ENCODE measurements around the gene SQSTM1. TPM values are rescaled to one million over a fixed set of nuclear protein-coding genes. Genes with fewer than 3 reads are reported as not detected.
"Not testable (repeated sequence)": the region's sequence is repeated elsewhere in the genome, so short reads cannot be mapped to it uniquely, and the experiment has no call there.

Gene SQSTM1
- total and polyA plus RNA-seq, 10 donors = 105 to 328 (median 276) TPM

DNA sequence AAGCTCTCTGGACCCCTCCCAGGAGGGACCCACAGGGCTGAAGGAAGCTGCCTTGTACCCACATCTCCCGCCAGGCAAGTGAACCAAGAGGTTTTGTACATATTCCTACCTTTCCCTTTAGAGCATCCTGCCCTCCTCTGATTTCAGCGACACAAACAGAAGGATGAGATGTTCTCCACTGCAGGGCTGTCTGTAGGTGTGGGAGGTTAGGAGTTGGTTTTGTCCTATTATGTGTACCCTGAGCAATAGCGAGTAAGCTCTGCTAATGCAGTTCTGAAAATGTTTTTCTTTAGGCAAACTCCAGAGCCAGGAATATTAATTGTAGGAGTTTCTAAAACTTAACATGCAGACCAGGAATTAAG is 13.0 kb downstream of the SQSTM1 start:
- H3K4me1 ChIP-seq = peaks cover 10 to 42% (median 19%) of the 10 kb centered on the region in 6 donors
- no peak for TF ChIP-seq POLR2AphosphoS5 (IDR thresholded peaks at IDR 0.05)
- TF ChIP-seq, protein P1, sequence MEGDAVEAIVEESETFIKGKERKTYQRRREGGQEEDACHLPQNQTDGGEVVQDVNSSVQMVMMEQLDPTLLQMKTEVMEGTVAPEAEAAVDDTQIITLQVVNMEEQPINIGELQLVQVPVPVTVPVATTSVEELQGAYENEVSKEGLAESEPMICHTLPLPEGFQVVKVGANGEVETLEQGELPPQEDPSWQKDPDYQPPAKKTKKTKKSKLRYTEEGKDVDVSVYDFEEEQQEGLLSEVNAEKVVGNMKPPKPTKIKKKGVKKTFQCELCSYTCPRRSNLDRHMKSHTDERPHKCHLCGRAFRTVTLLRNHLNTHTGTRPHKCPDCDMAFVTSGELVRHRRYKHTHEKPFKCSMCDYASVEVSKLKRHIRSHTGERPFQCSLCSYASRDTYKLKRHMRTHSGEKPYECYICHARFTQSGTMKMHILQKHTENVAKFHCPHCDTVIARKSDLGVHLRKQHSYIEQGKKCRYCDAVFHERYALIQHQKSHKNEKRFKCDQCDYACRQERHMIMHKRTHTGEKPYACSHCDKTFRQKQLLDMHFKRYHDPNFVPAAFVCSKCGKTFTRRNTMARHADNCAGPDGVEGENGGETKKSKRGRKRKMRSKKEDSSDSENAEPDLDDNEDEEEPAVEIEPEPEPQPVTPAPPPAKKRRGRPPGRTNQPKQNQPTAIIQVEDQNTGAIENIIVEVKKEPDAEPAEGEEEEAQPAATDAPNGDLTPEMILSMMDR (IDR thresholded peaks at IDR 0.05 in 8 of 11, conservative IDR thresholded peaks at IDR 0.05 in 3 of 11) = no peak
- TF ChIP-seq POLR2A (IDR thresholded peaks at IDR 0.05) = no peak
- intact Hi-C loops (cut with DNase I; ENCODE audit: low total_unique reads) = no loop called here
- H3K9me3 ChIP-seq = no peaks in the 10 kb centered on the region
- H3K27me3 ChIP-seq (replicated peaks in 1 of 7) = no peaks in the 10 kb centered on the region
- peaks cover 15 to 98% (median 90%) of the 10 kb centered on the region in 6 donors for H3K36me3 ChIP-seq
- no peak overlapping the region for H3K4me3 ChIP-seq
- no peak for DNase-seq
- WGBS, 5 donors = 94 to 100% (median 97%) methylated on average over 3 of the region's 3 CpGs
- H3K27ac ChIP-seq = no peak overlapping the region

DNA sequence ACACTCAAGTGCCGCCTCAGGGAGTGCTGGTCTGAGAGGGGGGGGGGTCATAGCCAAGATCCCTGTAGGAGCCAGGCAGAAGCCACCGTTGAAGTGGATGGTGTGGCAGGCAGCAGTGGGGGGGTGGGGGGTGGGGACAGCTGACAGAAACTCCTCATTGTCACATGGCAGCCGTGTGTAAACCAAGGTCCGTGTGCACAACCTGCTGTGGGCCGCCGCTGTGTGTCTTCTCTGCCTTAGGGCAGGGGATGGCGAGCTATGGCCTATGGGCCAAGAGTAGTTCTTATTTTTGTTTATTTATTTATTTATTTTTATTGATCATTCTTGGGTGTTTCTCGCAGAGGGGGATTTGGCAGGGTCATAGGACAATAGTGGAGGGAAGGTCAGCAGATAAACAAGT is 13.4 kb downstream of the SQSTM1 start:
- DNase-seq = no peak
- no peak overlapping the region for H3K4me3 ChIP-seq
- no peaks in the 10 kb centered on the region for H3K9me3 ChIP-seq
- TF ChIP-seq POLR2AphosphoS5 (IDR thresholded peaks at IDR 0.05) (peak in 1 of 3 donors; percentile 22), POLR2A (IDR thresholded peaks at IDR 0.05) (no peak)
- TF ChIP-seq, protein P1 (IDR thresholded peaks at IDR 0.05 in 8 of 11, conservative IDR thresholded peaks at IDR 0.05 in 3 of 11) = no peak
- WGBS, 5 donors = 86 to 90% (median 90%) methylated on average over 7 to 8 of the region's 8 CpGs
- no peaks in the 10 kb centered on the region for H3K27me3 ChIP-seq (replicated peaks in 1 of 7)
- H3K36me3 ChIP-seq = peaks cover 13 to 98% (median 88%) of the 10 kb centered on the region in 6 donors
- H3K27ac ChIP-seq = no peak overlapping the region
- intact Hi-C loops (cut with DNase I; ENCODE audit: low total_unique reads) = no loop called here
- peaks cover 10 to 39% (median 18%) of the 10 kb centered on the region in 6 donors for H3K4me1 ChIP-seq

DNA sequence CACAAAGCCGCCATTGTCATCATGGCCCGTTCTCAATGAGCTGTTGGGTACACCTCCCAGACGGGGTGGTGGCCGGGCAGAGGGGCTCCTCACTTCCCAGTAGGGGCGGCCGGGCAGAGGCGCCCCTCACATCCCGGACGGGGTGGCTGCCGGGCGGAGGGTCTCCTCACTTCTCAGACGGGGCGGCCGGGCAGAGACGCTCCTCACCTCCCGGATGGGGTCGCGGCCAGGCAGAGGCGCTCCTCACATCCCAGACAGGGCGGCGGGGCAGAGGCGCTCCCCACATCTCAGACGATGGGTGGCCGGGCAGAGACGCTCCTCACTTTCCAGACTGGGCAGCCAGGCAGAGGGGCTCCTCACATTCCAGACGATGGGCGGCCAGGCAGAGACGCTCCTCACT is 14.2 kb downstream of the SQSTM1 start:
- H3K27ac ChIP-seq; H3K4me3 ChIP-seq; intact Hi-C loops (cut with DNase I; ENCODE audit: low total_unique reads); DNase-seq; H3K27me3 ChIP-seq (replicated peaks in 1 of 7); H3K9me3 ChIP-seq: not testable (repeated sequence)
- Histone ChIP-seq H3K36me3 (peaks cover 12 to 98% (median 84%) of the 10 kb centered on the region in 6 donors), H3K4me1 (peaks cover 10 to 36% (median 21%) of the 10 kb centered on the region in 6 donors)
- WGBS, 5 donors = 94 to 100% (median 94%) methylated on average over 2 to 27 of the region's 28 CpGs

DNA sequence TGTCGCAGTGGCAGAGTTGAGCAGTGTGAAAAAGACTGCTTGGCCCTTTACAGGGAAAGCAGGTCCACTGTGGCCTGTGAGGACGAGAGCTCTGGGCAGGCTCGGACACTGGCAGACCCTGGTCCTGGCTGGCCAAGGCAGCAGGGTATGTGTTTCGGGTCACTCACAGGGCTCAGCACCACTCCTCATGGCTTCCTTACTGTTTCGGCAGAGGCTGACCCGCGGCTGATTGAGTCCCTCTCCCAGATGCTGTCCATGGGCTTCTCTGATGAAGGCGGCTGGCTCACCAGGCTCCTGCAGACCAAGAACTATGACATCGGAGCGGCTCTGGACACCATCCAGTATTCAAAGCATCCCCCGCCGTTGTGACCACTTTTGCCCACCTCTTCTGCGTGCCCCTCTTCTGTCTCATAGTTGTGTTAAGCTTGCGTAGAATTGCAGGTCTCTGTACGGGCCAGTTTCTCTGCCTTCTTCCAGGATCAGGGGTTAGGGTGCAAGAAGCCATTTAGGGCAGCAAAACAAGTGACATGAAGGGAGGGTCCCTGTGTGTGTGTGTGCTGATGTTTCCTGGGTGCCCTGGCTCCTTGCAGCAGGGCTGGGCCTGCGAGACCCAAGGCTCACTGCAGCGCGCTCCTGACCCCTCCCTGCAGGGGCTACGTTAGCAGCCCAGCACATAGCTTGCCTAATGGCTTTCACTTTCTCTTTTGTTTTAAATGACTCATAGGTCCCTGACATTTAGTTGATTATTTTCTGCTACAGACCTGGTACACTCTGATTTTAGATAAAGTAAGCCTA is 15.7 kb downstream of the SQSTM1 start:
- Histone ChIP-seq H3K4me3 (no peak overlapping the region), H3K36me3 (peaks cover 13 to 98% (median 84%) of the 10 kb centered on the region in 6 donors), H3K4me1 (peaks cover 10 to 35% (median 21%) of the 10 kb centered on the region in 6 donors), H3K27me3 (replicated peaks in 1 of 7) (no peaks in the 10 kb centered on the region), H3K27ac (peak overlapping the region; percentile 27 to 70 (median 62)), H3K9me3 (no peaks in the 10 kb centered on the region)
- 76 to 84% (median 79%) methylated on average over 15 to 19 of the region's 19 CpGs for WGBS, 5 donors
- TF ChIP-seq POLR2AphosphoS5 (IDR thresholded peaks at IDR 0.05) = peak; percentile 69 to 83 (median 83)
- TF ChIP-seq POLR2A (IDR thresholded peaks at IDR 0.05) = no peak
- TF ChIP-seq, protein P1 (IDR thresholded peaks at IDR 0.05 in 8 of 11, conservative IDR thresholded peaks at IDR 0.05 in 3 of 11) = peak in 1 of 11 experiments; percentile 12
- peak; percentile 81 for DNase-seq
- intact Hi-C loops (cut with DNase I; ENCODE audit: low total_unique reads) = no loop called here

Data from spleen (tissue), 11 donors.